ENCODE data around the gene DTNBP1.

DTNBP1 gene

DNA sequence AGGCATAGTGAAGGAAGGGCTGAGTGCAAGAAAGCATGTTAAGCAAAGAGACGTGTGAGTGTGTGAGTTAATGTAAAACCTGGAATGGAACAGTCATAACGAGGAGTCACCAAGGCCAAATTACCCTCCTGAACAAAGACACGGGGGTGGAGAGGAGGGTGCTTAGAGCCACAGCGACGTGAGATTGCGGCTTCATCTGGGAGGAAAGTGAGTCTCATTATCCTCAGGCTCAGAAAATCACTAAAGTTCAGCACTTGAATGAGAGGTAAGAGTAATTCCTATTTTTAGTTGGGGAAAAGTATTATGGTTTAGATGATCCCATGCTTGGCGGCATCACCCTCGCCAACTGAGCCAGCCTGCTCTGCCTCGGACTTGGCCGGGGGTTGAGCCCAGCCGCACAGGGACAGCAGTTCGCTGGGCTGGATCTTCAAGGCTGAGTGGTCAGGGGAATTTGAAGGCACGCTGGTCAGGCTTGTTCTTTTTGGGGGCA is 136.6 kb downstream of the DTNBP1 start:
- DNase-seq, result no peak

DNA sequence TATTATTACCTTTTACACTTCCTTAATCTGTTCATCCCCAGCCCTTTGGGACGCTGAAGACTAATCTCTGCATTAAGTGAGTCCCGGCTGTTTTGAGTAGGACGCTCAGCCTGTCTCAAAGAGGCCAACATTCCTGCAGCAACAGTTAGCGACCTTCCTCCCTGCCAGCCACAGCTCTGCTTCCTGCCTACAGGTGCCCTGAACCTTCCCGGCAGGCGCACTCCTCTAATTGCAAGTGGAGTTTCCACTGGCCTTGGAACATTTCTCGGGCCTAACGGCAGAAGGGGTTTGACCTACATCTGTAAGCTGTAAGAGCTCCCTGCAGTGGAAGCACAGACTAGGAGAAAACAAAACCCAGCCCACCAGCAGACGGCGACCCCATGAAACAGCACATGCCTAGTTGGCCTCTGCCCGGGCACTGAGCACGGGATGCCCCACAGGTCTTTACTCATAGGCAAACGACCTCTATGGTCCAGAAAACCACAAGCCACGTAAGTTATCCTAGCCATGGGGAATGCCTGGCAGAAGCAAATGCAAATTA is 137.9 kb downstream of the DTNBP1 start:
- DNase-seq, result no peak

GRCh38 chr6:15523679-15524630 is 138.9 kb downstream of the DTNBP1 start:
- DNase-seq, result no peak

- no peak for DNase-seq
Measured at GRCh38 chr6:15522856-15523529, 139.8 kb downstream of the DTNBP1 start.

- DNase-seq, result no peak
Measured at GRCh38 chr6:15522427-15522826, 140.4 kb downstream of the DTNBP1 start.

- DNase-seq, result no peak
Measured at GRCh38 chr6:15522026-15522425, 140.8 kb downstream of the DTNBP1 start.

DNA sequence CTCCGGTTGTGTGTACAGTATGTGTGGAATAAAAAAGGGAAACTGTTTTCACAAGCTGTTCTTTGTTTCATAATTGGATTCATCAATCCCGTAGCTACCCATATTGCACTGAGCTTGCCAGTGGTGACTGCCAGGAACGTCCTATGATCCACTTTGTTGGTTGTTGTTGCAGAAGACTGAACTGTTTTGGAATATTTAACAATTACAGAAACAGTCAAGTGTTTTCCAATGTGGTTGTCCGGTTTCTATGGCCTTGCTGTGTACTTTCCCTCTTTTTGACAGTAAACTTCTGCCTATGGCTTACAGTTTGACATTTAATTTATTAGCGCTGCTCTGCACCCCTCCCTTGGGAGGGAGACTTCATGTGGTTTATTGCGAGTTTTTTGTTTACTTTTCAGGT is 141.2 kb downstream of the DTNBP1 start:
- DNase-seq, result no peak

DNA sequence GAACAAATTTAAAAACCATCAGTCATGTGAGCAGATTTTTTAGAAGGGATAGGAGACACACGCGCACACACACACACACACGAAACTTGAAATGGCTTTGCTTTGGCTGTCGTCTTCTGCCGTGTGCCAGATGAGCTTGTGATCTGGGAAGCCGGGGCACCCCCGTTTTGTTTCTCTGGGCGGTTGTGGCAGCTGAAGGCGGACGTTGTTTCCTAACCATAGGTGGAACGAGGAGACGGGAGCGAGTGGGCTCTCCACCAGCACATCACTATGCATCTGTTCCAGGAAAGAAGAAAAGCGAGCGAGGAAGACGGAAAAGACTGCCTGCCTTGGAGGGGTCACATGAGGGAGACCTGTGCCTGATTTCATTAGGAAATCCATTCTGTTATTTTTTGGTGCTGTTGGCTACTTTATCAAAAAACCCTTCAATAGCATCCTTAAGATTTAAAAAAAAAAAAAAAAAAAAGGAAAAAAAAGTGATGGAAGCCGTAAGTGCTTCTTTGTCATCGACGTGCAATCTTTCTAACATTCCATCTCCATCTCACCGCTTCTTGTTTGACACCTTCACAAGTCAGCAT is 142.1 kb downstream of the DTNBP1 start:
- no peak for DNase-seq

DNA sequence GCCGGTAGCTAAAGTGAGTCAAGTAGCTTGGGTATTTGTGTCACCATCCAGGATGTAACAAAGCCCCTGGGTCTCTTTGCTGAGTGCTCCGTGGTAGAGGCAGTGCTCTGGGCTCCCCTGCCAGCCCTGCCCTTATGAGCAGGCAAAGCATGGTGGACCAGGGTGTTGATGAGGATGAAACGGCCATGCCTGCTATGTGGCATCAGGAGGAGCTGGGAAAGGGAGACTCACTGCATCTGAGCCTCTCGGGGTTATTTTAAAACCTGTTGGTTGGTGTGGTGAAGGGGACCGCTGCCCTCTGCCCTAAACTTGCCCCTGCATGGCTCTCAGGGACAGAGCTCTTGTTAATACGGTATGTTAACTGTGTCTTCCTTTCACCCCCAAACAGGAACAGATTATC is 143.1 kb downstream of the DTNBP1 start:
- no peak for DNase-seq

DNA sequence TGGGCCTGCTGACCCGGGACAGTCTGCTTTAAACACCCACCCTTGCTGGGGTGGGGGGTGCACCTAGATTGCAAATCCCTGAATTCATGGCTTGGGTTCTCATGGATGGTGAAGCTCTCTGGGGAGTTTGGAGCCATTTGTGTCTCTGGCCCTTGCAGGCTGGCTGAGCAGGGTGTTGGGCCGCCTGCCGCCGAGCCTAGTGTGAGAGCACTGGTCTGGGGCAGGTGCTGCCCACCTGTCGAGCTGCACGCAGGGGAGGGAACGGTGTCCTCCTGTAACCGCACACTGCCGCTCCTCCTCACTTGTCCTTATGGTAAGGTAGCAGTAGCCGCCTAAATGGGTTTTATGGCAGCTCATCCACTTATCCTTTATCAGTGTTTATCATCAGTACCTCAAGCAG is 143.9 kb downstream of the DTNBP1 start:
- DNase-seq, result no peak

- no peak for DNase-seq
Measured at GRCh38 chr6:15518057-15518456, 144.8 kb downstream of the DTNBP1 start.

DNA sequence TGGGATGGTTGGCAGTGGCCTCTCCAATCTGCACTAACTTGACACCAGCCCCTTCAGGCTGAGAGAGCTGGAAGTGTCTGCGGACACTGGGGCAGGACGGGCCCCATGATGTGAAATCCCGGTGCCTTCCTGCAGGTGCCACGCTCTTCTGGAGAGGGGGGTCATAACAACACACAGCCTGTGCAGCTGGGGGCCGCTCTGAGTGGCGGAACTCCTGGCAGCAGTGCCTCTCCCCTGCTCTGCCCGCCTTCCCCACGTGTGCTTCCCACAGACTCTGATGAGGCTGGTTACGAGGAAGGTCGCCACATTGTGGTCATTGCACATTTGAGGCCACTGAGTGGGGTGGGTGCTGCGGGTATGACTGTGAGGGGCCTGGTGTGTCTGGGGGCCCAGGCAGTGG is 145.2 kb downstream of the DTNBP1 start:
- DNase-seq, result no peak

DNA sequence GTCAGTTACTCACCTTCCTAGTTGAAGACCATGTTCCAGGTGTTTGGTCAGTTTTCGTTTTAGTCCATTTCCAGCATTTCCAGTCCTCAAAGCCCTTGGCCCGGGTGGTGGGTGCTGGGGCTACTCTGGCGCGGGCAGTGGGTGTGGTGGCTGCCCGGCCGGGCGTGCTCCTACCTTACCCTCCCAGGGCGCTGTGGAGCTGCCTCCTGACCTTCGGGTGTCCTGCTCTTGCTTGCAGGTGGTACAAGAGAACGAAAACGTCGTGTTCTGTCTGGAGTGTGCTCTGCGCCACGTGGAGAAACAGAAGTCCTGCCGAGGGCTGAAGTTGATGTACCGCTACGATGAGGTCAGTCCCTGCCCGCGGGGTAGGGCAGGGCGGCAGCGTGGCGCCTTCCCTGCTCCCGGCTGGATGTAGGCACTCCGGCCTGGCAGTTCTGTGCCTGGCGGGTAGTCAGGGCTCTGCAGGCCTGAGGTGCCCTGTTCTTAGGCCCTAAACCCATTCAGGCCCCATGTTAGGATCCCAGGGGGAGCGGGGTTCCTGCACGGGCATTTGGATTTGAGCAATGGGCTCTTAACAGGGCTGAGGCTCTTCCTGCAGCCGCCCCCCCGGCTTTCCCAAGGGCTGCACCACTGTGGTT is 145.8 kb downstream of the DTNBP1 start:
- DNase-seq, result no peak

DNA sequence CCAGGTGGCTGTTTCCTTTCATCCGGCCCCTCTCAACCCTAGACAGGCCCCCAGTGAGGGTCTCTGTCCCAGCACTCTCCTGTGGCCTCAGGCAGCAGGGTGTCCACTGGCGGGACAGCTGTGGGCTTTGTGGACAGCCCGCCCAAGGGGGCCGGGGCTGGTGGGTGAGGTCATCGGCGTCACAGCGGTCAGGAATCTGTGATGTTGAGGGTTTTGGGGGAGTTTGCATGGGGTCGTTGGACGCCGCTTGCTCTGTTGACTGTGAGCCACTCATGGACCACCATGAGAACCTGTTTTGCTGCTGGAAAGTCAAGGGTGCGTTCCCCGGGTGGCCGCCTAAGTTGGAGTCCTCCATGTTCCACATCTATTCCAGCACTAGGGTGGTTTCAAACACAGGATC is 146.4 kb downstream of the DTNBP1 start:
- no peak for DNase-seq

- no peak for DNase-seq
Measured at GRCh38 chr6:15515660-15516375, 147.0 kb downstream of the DTNBP1 start.

DNA sequence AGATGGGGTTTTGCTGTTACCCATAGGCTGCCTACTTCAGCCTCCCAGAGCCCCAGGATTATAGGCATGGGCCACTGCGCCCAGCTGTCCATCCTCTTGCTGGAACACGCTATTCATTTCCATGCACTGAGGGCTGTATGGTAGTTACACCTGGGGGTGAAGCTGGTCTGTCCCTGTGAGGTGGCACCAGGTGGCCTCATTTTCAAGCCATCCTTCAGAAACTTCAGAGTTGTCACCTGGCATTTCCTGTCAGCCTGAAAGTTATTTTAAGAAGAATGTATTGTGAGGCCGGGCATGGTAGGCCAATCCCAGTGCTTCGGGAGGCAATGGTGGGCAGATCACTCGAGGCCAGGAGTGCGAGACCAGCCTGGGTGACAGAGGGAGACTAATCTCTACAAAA is 147.6 kb downstream of the DTNBP1 start:
- DNase-seq, result no peak

GRCh38 chr6:15513801-15514711 is 148.8 kb downstream of the DTNBP1 start:
- no peak for DNase-seq

- no peak for DNase-seq
Measured at GRCh38 chr6:15513131-15513771, 149.6 kb downstream of the DTNBP1 start.

- no peak for DNase-seq
Measured at GRCh38 chr6:15512721-15513120, 150.1 kb downstream of the DTNBP1 start.

DNA sequence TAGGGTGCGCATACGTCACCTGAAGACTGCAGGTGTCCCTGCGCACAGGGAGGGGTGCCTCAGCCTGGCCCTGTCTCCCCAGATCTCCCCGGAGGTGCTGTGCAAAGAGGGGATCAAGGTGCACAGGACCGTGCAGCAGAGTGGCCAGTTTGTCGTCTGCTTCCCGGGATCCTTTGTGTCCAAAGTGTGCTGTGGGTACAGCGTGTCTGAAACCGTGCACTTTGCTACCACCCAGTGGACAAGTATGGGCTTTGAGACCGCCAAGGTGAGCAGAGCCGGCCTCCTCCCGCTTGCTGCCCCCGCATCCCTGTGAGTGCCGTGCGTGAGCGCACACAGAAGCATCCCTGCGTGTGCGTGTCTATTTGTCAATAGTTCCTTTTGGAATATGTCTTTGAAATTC is 150.7 kb downstream of the DTNBP1 start:
- no peak for DNase-seq

Data from AML-193 (cell line).